Adipose tissue (tissue), 3 donors: ENCODE results near the gene AKR7A2. TPM values are rescaled to one million over a fixed set of nuclear protein-coding genes. Genes with fewer than 3 reads are reported as not detected.

Experiments used
- H3K27ac ChIP-seq: one replicate; pipeline ENCODE4 v1.5.1; 2013; ENCODE audit warnings: low read depth, low read length
- WGBS, 3 donors: extraction: QIAGEN DNeasy Blood & Tissue Kit; methylation state at CpG; one replicate each; pipeline ENCODE4 v1.1.7; 2013; 5-methylcytosine and 5-hydroxymethylcytosine counted together
- polyA plus RNA-seq, 3 donors: library from polyadenylated mRNA; stranded (reverse); fragments of 200-250 nt; gene quantifications; one replicate each; pipeline ENCODE4 v1.2.3, GENCODE V29; 2013
- donor health status: healthy with polysubstance abuse.
- donor health status: Bipolar disorder and iron deficiency.
- donor health status: healthy.

Gene AKR7A2
- polyA plus RNA-seq, 3 donors = 38.4 to 54.5 (median 48.0) TPM

DNA sequence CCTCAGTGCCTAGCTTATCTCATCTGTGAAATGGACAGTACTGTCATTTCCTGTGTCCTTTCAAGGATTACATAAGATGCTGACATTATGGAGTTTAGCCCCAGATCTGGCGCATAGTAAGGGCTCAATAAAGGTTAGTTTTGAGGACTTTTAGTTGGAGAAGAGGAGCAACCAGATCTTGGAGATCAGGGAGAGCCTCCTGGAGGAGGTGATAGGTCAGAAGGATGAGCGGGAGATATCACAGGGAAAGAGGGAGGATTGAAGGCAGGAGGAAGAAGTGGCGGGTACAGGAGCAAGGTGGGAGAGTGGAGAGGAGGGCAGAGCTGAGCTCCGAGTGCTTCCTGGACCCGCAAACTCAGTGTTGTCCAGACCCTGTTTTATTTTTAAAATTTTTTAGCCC, 17.7 kb upstream of the AKR7A2 start:
- WGBS, 3 donors = 91 to 96% (median 92%) methylated on average over 5 of the region's 5 CpGs
- H3K27ac ChIP-seq = no peak overlapping the region

DNA sequence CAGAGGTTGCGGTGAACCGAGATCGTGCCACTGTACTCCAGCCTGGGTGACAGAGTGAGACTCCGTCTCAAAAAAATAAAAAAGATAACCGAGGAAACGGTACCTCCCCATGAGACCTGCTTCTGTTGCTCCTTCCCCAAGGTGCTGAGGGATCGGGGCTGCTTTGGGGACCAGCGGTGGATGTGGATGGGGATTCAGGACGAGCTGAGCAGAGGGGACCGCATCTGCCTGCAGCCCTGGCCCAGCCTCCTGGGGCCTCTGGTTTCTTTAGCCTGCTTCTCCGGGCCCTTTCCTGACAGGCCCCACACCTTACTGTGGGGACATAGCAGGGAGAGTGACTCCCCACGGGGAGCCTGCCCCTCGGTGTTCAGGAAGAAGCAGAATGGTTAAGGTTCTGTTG, 17.2 kb upstream of the AKR7A2 start:
- H3K27ac ChIP-seq = no peak overlapping the region
- 85 to 90% (median 87%) methylated on average over 13 of the region's 13 CpGs for WGBS, 3 donors

DNA sequence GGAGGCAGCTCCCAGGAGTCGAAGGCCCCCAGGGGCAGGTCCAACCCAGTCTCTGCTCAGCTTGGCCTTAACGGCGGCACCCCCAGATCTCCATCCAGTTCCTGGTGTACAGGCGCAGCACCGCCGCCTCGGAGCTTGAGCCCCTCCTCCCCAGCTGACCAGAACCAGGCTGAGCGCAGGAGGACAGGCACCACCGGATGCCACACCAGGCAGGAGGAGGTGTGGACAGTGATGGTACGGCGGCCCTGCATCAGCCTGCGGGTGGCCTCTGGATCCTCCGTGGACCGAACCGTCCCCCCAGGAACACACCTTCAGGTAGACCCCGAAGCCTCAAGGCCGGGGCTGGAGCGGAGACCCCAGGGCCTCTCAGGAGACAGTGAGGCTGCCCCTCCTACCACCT, 16.5 kb upstream of the AKR7A2 start:
- 92 to 96% (median 93%) methylated on average over 18 of the region's 18 CpGs for WGBS, 3 donors

DNA sequence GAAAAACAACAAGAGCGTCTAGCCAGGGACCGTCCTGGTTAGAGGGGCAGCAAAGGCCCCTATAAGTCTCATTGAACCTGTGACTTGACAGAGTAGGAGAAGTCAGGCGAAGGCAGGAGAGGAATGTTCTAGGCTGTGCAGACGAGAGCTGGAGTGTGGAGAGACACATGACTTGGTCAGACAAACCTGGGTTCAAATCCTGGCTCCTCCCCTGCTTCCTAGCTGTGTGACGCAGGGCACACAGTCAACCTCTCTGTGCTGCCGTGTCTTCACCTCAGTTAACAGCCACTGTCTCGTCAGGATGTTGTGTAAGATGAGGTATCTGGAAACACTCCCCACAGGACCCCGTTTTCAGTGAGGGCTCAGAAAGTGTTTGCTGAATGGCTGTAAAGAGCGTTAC, 15.8 kb upstream of the AKR7A2 start:
- no peak overlapping the region for H3K27ac ChIP-seq
- 82 to 91% (median 87%) methylated on average over 9 of the region's 9 CpGs for WGBS, 3 donors

More for the DNA sequence above, 16.5 kb upstream of the AKR7A2 start:
- no peak overlapping the region for H3K27ac ChIP-seq

DNA sequence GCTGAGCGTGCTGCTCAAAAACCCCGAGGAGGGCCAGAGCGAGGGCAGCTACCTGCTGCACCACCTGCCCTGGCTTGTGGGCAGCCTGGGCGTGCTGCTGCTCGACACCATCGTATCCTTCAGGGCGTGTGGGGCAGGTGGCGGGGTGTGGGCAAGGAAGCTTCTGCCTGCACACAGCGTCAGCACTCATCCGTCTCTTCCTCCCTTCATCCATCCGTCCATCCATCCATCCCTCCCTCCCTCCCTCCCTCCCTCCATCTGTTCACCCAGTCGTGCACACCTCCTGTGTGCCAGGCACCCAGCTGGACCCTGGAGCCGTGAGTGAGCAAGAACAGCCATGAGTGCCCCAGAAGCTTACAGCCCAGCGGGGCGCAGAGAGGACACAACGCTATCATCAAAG, 15.4 kb upstream of the AKR7A2 start:
- whole genome bisulfite sequencing, 3 donors = 83 to 89% (median 88%) methylated on average over 14 to 16 of the region's 16 CpGs
- no peak overlapping the region for H3K27ac ChIP-seq

DNA sequence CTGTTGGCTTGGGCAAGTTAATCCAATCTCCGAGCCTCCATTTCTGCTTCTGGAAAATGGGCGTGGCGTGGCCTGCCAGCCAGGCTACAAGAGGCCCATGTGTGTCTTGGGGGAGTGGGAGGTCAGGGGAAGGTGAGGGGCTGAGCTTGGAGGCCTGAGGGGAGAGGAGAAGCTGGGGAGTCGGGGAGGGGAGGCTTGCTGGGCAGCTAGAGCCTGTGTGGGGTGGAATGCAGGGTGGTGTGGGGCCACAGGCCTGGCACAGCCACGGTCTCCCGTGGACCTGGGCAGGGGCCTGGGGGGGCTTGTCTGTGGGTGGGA, 14.8 kb upstream of the AKR7A2 start:
- no peak overlapping the region for H3K27ac ChIP-seq
- 82 to 90% (median 89%) methylated on average over 6 of the region's 6 CpGs for WGBS, 3 donors

DNA sequence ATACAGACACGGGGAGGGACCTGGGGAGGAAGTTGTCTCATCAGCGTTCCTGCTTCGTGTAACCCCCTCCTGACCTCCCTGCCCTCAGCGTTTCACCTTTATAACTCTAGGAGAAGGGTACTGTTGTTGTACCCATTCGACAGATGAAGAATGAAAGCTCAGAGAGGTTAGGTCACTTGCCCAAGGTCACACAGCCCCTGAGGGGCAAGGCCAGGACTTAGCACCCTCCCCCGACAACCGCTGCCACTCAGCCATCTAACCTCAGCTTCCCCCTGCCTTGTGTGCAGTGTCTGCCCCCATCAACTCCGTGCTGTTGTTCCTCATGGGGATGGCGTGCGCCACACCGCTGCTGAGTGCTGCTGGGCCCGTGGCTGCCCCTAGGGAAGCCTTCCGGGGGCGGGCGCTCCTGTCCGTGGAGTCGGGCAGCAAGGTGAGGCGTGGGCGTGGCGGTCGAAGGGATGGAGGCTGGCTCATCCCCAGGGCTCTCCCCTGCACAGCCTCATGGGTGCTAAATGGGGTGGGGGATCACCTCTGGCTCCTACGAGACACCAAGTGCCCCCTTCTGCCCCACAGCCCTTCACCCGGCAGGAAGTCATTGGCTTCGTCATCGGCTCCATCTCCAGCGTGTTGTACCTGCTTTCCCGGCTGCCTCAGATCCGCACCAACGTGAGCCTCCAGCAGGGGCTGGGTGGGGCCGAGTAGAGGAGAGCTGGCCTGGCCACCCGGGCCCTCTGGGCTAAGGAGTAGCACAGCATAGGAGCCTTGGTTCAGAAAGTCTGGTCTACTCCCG, 14.2 kb upstream of the AKR7A2 start:
- no peak overlapping the region for H3K27ac ChIP-seq
- 78 to 91% (median 82%) methylated on average over 32 of the region's 32 CpGs for WGBS, 3 donors

DNA sequence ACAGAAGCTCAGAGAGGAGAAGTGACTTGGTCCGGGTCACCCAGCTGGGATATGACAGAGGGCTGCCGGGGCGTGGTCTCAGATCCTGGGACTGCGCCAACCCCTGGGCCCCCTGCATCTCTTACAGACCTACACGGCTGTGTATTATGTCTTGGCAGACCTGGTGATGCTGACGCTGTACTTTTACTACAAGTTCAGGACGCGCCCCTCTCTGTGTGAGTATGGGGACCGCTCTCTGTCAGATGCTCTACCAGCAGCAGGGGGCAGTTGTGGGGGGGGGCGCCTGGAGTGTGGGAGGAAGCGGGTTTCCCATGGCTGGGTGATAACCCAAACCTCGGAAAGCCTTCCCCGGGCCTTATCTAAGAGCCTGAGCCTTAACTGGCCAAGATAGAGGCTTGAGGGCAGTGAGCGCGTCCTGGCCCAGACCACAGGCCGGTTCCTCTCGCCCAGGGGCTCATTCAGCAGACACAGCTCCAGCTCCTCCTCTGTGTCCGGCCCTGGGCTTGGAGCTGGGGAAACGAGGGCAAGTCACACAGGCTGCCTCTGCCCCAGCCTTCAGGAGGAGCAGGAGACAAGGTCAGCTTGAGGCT, 13.5 kb upstream of the AKR7A2 start:
- WGBS, 3 donors = 81 to 89% (median 81%) methylated on average over 18 to 19 of the region's 19 CpGs
- H3K27ac ChIP-seq = no peak overlapping the region

DNA sequence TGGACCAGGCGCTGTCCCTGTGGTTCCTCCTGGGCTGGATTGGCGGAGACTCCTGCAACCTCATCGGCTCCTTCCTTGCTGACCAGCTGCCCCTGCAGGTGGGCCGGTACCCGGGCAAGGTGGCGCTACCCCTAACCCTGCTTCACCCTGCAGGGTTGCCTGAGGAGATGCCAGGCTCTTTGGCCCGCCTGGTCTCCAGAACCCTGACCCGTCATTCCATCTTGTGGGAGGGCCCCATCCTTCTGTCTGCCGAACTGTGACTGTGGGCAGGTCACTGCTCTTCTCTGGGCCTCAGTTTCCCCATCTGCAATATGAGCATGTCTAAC, 12.7 kb upstream of the AKR7A2 start:
- 94 to 98% (median 95%) methylated on average over 9 of the region's 9 CpGs for WGBS, 3 donors
- H3K27ac ChIP-seq = no peak overlapping the region

DNA sequence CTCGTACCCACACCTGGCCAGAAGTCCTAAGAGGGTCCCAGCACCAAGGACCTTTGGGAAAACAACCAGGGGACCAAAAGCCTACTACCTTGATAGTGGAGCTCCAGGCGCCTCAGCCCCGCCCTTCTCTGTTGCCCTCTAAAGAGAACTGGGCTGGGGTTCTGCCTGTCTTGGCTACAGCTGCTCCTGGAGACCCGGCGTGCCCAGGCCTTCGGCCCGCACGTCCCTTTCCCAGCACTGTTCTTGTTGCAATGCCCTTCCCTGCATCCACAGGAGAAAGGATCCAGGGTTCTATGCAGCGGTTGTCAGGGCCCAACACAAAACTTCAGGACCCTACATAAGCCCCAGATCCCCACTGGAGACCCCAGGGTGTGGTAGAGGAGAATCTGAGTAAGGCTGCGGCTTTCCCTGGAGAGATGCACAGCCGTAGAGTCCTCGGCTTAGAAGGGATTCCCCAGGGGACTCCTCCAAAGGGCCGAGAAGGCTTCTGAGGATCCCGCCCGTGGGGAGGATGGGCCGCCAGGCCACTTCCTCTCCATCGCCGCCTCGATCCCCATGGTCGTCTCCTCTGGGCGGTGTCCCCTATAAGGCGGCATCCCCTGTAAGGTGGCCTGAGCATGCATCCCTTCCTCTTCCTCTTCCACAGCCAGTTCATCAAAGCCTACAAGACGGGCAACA, 12.2 kb upstream of the AKR7A2 start:
- 82 to 93% (median 86%) methylated on average over 23 of the region's 23 CpGs for WGBS, 3 donors
- H3K27ac ChIP-seq = no peak overlapping the region

DNA sequence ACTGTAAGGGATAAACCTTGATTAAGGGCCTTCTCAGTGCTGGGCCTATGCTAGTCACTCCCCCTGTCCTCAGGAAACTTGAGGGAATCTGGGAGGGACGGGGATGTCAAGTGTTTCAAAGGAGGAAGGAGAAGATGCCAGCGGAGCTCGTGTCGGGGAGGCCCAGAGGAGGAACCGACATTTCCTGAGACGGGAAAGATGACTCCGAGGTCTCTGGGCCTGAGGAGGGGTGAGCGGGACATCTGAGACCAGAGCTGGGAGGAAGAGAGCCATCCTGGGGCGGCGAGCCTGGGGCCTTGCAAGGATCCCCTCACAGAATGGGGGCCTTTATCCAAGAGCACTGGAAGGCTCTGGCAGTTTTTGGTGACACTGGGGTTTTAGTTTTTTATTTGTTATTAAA, 10.5 kb upstream of the AKR7A2 start:
- WGBS, 3 donors = 46 to 77% (median 50%) methylated on average over 10 of the region's 10 CpGs

DNA sequence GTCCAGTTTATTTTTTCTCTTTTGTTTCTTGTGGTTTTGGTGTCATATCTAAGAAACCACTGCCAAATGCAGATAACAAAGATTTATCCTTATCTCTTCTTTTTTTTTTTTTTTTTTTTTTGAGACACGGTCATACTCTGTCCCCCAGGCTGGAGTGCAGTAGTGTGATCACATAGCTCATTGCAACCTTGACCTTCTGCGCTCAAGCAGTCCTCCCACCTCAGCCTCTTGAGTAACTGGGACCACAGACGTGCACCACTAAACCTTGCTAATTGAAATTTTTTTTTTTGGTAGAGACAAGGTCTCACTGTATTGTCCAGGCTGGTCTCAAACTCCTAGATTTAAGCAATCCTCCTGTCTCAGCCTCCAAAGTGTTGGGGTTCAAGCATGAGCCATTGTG, 9.1 kb upstream of the AKR7A2 start:
- no peak overlapping the region for H3K27ac ChIP-seq
- WGBS, 3 donors = 92 to 96% (median 94%) methylated on average over 3 of the region's 3 CpGs

More for the DNA sequence above, 10.5 kb upstream of the AKR7A2 start:
- no peak overlapping the region for H3K27ac ChIP-seq

DNA sequence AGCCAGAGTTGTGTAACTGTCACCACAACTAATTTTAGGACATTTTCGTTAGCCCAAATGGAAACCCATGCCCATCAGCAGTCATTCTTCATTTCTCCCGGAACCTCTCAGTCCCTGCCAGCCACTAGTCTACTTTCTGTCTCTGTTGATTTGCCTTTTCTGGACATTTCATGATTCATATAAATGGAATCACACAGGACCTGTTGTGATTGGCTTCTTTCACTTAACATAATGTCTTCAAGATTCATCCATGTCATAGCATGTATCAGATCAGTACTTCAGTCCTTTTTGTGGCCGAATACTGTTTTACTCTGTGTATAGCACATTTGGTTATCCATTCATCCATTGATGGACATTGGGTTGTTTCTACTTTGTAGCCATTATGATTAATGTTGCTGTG, 7.3 kb upstream of the AKR7A2 start:
- 76 to 95% (median 80%) methylated on average over 3 of the region's 3 CpGs for WGBS, 3 donors

DNA sequence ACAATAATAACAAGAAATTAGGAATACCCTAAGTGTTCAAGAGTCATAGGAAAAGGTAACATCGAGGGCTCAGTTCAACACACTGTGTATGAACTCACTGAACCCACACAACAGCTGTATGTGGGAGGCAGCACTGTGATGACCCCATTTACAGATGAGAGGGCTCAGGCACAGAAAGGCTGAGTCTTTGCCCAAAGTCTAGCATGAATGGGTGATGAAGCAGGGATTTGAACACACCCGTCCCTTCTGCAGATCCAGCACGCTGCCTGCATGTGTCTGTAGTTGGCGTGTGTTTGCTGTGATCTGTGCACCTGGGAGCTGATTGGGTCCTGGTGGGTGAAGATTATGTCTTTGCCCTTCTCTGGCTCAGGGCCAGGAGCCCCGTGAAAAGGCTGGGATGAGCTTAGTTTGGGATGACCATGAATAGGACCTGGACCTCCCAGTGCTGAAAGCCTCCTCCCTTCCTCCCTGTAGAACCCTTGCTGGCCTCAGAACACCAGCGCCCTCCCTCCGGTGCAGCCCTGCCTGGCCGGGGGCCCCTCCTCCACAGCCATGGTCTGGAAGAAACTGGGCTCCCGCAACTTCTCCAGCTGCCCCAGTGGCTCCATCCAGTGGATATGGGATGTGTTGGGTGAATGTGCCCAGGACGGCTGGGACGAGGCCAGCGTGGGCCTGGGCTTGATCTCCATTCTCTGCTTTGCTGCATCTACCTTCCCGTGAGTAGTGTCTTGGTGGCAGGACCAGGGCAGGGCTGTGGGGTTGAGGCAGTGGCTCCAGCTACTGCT, 5.4 kb upstream of the AKR7A2 start:
- 73 to 85% (median 84%) methylated on average over 13 of the region's 13 CpGs for WGBS, 3 donors

More for the DNA sequence above, 7.3 kb upstream of the AKR7A2 start:
- H3K27ac ChIP-seq = no peak overlapping the region

DNA sequence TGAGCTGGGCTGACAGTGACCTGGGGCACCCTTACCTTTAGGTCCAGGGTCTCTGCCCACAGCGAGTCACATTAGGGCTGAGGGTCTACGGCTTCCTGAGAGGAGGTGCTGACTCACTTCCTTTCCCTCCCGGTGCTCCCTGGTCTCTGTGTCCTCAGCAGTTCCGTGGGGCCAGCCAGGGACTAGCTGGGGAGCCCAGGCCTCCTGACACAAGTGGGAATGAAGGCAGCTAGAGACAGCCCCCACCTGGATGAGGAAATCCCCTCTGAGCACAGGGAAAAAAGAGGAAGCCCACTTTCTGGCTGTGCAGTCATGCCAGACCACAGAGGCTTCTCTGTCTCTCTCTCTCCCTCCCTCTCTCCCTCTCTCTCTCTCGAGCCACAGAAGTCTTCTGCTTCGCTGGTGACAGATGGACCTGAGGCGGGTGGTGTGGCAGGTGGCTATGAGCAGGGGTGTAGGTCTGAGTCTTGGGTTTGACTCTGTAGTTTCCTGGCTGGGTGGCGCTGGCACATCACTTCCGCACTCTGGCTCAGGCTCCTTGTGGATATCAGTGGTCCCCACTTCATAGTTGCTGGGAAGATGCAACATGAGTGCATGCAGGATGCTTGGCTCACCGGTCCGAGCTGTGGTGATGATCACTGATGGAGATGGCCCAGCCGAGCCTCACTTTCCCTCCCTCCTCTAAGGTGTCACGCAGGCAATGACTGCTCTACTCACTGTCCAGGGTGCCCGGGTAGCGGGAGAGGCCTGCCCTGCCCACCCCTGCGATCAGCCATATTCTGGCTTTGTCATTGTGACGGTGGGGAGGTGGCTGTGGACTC, 3.6 kb upstream of the AKR7A2 start:
- no peak overlapping the region for H3K27ac ChIP-seq
- 48 to 83% (median 73%) methylated on average over 17 of the region's 17 CpGs for WGBS, 3 donors

More for the DNA sequence above, 5.4 kb upstream of the AKR7A2 start:
- no peak overlapping the region for H3K27ac ChIP-seq

DNA sequence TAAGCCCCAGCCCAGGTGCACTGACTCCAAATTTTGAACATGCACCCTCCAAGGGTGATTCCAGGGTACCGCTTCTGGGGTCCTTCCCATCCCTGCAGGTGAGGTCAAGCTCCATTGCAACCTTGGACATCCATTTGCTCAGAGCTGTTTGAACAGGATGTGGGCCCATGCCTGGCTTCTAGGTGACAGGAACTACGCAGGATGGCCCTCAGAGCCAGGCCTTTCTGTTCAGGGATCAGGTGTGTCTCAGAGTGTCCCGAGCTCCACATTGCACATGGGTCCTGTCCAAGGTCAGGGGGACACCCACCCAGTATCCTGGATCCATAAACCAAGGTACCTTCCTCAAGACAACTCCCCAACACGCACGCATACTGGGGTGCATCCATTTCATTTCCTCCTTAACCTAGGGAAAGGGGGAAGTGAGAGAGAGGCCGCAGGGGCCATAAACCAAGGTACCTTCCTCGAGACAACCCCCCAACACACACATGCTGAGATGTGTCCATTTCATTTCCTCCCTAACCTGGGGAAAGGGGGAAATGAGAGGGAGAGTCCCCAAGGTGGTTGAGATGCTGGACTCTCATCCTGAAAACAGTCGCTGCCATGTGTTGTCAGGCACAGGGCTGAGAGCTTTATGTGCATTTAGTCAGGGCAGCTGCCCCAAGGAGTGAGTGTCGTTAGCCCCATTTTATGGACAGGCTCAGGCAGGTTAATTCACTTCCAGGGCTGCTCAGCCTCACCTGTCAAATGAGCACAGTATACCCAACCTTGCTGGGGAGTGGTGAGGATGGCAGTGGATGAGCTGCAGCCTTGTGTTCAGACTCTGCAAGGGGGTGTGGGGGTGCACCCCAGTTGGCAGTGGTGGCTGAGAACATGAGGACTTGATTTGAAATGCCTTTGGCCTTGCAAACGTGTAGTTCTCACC, 2.3 kb upstream of the AKR7A2 start:
- 71 to 86% (median 71%) methylated on average over 10 of the region's 10 CpGs for WGBS, 3 donors

DNA sequence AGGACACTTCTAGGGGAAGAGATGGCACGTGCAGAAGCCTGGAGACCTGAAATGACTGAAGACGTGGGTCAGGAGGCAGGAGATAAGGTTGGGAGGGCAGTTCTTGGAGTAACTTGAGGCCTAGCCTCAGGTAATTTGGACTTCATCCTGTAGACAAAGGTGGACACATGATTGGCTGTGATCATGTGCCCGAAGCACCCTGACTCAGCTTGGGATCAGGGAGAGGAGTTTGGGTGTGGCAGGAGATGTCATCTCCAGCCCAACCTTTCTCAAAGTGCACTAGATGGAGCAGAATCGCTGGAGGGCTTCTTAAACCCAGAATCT, 1.7 kb upstream of the AKR7A2 start:
- 86 to 96% (median 87%) methylated on average over 4 of the region's 4 CpGs for WGBS, 3 donors
- no peak overlapping the region for H3K27ac ChIP-seq

More for the DNA sequence above, 2.3 kb upstream of the AKR7A2 start:
- H3K27ac ChIP-seq = no peak overlapping the region
